ENCODE results near the gene LNX2.

The LNX2 gene

DNA sequence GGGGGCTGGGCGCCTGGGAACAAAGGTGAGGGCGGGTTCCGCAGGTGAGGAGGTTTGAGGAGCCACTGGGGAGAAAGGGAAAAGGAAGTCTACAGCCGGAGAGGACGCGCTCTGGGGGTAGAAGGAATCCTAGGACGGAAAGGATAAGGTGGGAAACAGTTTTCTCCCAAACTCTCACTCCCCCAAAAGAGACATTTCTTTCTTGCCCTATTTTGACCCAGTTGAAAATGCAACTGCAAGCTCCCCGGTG, 712 bp upstream of the LNX2 start (continued):
- TF ChIP-seq, protein P1, sequence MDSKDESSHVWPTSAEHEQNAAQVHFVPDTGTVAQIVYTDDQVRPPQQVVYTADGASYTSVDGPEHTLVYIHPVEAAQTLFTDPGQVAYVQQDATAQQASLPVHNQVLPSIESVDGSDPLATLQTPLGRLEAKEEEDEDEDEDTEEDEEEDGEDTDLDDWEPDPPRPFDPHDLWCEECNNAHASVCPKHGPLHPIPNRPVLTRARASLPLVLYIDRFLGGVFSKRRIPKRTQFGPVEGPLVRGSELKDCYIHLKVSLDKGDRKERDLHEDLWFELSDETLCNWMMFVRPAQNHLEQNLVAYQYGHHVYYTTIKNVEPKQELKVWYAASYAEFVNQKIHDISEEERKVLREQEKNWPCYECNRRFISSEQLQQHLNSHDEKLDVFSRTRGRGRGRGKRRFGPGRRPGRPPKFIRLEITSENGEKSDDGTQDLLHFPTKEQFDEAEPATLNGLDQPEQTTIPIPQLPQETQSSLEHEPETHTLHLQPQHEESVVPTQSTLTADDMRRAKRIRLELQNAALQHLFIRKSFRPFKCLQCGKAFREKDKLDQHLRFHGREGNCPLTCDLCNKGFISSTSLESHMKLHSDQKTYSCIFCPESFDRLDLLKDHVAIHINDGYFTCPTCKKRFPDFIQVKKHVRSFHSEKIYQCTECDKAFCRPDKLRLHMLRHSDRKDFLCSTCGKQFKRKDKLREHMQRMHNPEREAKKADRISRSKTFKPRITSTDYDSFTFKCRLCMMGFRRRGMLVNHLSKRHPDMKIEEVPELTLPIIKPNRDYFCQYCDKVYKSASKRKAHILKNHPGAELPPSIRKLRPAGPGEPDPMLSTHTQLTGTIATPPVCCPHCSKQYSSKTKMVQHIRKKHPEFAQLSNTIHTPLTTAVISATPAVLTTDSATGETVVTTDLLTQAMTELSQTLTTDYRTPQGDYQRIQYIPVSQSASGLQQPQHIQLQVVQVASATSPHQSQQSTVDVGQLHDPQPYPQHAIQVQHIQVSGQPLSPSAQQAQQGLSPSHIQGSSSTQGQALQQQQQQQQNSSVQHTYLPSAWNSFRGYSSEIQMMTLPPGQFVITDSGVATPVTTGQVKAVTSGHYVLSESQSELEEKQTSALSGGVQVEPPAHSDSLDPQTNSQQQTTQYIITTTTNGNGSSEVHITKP (tag by site-specific recombination; IDR thresholded peaks at IDR 0.05), result no peak
- TF ChIP-seq ZNF114 (tag by site-specific recombination; IDR thresholded peaks at IDR 0.05) (no peak), ZNF324 (tag by site-specific recombination; IDR thresholded peaks at IDR 0.05) (no peak; the same call in 1 of the 2 replicates), IKZF3 (tag by site-specific recombination; IDR thresholded peaks at IDR 0.05) (0 out of 2 replicates have a peak, but pooled peaks have one; percentile 0), HOXA7 (CRISPR knock-in tag; IDR thresholded peaks at IDR 0.05; ENCODE audit: borderline replicate concordance) (no peak), ZNF600 (tag by site-specific recombination; IDR thresholded peaks at IDR 0.05) (peak; percentile 8; the same call in 1 of the 2 replicates), ZNF223 (tag by site-specific recombination; IDR thresholded peaks at IDR 0.05) (no peak), ZEB2 (tag by site-specific recombination; IDR thresholded peaks at IDR 0.05) (peak; percentile 93; the same call in 1 of the 2 replicates), ZNF707 (tag by site-specific recombination; IDR thresholded peaks at IDR 0.05) (no peak), ZNF623 (tag by site-specific recombination; IDR thresholded peaks at IDR 0.05) (peak; percentile 5; the same call in 1 of the 2 replicates), ZNF2 (tag by site-specific recombination; IDR thresholded peaks at IDR 0.05) (0 out of 2 replicates have a peak, but pooled peaks have one; percentile 9), ZNF121 (tag by site-specific recombination; IDR thresholded peaks at IDR 0.05) (no peak), ZNF155 (tag by site-specific recombination; IDR thresholded peaks at IDR 0.05) (no peak), ZFP41 (tag by site-specific recombination; IDR thresholded peaks at IDR 0.05; ENCODE audit: borderline replicate concordance) (no peak), ZNF610 (tag by site-specific recombination; IDR thresholded peaks at IDR 0.05; ENCODE audit: borderline replicate concordance) (no peak), ZNF112 (tag by site-specific recombination; IDR thresholded peaks at IDR 0.05) (no peak), MZF1 (tag by site-specific recombination; IDR thresholded peaks at IDR 0.05; ENCODE audit: borderline replicate concordance) (no peak)
- TF ChIP-seq, protein P2, sequence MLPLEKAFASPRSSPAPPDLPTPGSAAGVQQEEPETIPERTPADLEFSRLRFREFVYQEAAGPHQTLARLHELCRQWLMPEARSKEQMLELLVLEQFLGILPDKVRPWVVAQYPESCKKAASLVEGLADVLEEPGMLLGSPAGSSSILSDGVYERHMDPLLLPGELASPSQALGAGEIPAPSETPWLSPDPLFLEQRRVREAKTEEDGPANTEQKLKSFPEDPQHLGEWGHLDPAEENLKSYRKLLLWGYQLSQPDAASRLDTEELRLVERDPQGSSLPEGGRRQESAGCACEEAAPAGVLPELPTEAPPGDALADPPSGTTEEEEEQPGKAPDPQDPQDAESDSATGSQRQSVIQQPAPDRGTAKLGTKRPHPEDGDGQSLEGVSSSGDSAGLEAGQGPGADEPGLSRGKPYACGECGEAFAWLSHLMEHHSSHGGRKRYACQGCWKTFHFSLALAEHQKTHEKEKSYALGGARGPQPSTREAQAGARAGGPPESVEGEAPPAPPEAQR (tag by site-specific recombination; IDR thresholded peaks at IDR 0.05), result 0 out of 2 replicates have a peak, but pooled peaks have one; percentile 4
- TF ChIP-seq, protein P3, sequence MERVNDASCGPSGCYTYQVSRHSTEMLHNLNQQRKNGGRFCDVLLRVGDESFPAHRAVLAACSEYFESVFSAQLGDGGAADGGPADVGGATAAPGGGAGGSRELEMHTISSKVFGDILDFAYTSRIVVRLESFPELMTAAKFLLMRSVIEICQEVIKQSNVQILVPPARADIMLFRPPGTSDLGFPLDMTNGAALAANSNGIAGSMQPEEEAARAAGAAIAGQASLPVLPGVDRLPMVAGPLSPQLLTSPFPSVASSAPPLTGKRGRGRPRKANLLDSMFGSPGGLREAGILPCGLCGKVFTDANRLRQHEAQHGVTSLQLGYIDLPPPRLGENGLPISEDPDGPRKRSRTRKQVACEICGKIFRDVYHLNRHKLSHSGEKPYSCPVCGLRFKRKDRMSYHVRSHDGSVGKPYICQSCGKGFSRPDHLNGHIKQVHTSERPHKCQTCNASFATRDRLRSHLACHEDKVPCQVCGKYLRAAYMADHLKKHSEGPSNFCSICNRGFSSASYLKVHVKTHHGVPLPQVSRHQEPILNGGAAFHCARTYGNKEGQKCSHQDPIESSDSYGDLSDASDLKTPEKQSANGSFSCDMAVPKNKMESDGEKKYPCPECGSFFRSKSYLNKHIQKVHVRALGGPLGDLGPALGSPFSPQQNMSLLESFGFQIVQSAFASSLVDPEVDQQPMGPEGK (tag by site-specific recombination; IDR thresholded peaks at IDR 0.05), result 0 out of 2 replicates have a peak, but pooled peaks have one; percentile 24
- TF ChIP-seq, protein P4, sequence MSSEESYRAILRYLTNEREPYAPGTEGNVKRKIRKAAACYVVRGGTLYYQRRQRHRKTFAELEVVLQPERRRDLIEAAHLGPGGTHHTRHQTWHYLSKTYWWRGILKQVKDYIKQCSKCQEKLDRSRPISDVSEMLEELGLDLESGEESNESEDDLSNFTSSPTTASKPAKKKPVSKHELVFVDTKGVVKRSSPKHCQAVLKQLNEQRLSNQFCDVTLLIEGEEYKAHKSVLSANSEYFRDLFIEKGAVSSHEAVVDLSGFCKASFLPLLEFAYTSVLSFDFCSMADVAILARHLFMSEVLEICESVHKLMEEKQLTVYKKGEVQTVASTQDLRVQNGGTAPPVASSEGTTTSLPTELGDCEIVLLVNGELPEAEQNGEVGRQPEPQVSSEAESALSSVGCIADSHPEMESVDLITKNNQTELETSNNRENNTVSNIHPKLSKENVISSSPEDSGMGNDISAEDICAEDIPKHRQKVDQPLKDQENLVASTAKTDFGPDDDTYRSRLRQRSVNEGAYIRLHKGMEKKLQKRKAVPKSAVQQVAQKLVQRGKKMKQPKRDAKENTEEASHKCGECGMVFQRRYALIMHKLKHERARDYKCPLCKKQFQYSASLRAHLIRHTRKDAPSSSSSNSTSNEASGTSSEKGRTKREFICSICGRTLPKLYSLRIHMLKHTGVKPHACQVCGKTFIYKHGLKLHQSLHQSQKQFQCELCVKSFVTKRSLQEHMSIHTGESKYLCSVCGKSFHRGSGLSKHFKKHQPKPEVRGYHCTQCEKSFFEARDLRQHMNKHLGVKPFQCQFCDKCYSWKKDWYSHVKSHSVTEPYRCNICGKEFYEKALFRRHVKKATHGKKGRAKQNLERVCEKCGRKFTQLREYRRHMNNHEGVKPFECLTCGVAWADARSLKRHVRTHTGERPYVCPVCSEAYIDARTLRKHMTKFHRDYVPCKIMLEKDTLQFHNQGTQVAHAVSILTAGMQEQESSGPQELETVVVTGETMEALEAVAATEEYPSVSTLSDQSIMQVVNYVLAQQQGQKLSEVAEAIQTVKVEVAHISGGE (tag by site-specific recombination; conservative IDR thresholded peaks at IDR 0.05; ENCODE audit: low read depth), result 0 out of 2 replicates have a peak, but pooled peaks have one; percentile 35
- TF ChIP-seq, protein P5, sequence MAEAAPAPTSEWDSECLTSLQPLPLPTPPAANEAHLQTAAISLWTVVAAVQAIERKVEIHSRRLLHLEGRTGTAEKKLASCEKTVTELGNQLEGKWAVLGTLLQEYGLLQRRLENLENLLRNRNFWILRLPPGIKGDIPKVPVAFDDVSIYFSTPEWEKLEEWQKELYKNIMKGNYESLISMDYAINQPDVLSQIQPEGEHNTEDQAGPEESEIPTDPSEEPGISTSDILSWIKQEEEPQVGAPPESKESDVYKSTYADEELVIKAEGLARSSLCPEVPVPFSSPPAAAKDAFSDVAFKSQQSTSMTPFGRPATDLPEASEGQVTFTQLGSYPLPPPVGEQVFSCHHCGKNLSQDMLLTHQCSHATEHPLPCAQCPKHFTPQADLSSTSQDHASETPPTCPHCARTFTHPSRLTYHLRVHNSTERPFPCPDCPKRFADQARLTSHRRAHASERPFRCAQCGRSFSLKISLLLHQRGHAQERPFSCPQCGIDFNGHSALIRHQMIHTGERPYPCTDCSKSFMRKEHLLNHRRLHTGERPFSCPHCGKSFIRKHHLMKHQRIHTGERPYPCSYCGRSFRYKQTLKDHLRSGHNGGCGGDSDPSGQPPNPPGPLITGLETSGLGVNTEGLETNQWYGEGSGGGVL (tag by site-specific recombination; IDR thresholded peaks at IDR 0.05), result 0 out of 2 replicates have a peak, but pooled peaks have one; percentile 21

Data from HEK293 (cell line).